Activated T-helper 9 cell treated with anti-CD3 and anti-CD28 coated beads, Interleukin-2, amount 50 U/mL, for 16 hours (primary cell): ENCODE measurements around the gene ADAM21.
"Not testable (repeated sequence)": the region's sequence is repeated elsewhere in the genome, so short reads cannot be mapped to it uniquely, and the experiment has no call there.

ENCODE experiments used
- DNase-seq: peaks from one replicate; pipeline ENCODE4 v3.0.0-alpha.2; 2020; ENCODE audit warnings: low read depth

The ADAM21 gene

DNA sequence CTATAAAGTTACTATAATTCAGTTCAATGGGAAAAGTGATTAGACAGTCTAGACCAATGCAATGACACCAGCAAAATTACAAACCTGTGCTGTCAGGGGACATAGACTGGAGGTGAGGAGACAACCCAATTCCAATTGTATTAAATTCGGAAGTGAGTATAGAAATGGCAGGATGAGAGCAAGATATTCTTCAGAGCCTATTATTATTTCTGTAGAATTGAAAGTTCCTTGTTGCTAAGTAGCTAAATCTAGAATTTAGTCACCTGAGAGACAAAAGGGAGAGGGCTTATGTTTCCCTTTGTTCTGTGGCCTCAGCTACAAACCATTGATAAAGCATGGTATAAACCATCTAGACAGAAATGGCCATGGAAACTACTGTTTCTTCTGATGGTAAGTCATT, at the start of gene ADAM21:
Gene ADAM21, plus strand, starts transcription at position 301 of the 400 bp plus-strand sequence. CDS start 5,326 bp downstream, outside the sequence.
- no peak for DNase-seq

DNA sequence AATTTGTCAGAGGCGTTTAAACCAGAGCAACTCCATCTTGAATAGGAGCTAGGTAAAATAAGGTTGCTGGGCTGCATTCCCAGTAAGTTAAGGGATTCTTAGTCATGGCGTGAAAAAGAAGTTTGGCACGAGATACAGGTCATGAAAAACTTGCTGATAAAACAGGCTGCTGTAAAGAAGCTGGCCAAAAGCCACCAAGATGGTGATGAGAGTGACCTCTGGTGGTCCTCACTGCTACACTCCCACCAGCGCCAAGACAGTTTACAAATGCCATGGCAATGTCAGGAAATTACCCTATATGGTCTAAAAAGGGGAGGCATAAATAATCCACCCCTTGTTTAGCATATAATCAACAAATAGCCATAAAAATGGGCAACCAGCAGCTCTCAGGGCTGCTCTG, 48.6 kb upstream of the ADAM21 start:
- DNase-seq, result not testable (repeated sequence)

DNA sequence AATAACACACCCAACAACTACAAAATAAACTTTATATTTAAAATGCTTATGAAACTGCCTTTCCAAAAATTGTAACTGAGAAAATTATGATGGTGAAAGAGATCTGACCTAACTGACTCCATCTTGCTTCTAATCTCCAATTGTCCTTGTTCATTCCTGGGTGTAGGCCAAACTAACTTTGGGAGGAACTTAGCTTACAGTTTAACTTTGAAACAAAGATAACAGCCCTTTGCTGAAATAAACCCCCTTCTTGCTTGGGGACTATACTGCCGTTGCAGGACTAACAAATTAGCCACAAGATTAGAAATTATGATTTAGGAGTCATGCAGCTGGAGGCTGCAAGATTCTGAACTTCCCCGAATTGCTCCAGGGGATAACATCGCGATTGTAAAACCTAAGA, 45.8 kb upstream of the ADAM21 start:
- not testable (repeated sequence) for DNase-seq

DNA sequence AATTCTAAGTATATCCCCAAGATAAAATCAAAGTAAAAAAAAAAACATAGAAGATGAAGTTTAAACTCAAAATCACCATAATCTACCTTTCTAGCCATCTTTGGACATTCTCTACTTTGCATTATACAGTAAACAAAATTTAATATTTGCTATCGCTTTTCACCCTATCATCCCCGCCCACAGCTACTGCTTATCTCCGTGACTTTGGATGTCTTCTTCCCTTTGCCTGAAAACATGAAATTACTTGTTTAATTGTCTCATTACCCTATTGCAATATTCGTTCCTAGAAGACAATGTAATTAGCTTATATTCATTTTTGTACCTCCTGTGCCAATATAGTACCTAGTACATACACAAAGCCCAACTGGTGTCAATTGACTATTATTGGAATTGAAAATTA, 44.4 kb upstream of the ADAM21 start:
- DNase-seq, result no peak

DNA sequence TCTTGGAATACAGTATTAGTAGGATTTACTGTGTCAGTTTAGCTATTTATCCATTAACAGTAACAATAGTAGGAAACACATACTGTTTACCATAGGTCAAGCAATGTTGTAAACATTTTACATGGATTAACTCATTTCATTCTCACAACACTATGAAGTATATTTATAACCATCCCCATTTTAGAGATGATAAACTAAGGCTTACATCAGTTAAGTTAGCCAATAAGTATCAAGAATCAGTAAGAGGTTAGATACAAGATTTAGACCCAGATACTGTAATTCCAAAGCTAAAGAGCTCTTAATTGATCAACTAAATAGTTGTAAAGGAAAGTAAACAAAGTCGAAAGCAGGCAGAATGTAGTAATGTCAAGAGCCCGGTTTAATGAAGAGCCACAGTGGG, 36.2 kb upstream of the ADAM21 start:
- DNase-seq, result no peak

DNA sequence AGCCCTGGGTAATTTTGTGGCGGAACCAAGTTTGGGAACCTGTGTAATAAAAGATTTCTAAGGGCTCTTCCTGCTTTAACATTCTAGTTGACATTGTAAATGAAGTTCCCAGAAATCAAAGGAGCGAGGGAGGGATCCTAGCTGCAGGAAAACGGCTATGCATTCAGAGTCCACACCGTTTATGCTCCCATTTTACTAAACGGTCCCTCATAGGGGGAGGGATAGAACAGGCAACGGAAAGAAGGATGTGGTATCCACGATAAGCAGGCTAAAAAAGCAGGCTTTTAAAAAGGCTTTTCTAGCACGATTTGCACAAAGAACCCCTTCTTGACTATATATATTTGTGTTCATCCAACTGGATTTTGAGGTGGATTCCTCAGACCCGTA, 35.6 kb upstream of the ADAM21 start:
- no peak for DNase-seq

DNA sequence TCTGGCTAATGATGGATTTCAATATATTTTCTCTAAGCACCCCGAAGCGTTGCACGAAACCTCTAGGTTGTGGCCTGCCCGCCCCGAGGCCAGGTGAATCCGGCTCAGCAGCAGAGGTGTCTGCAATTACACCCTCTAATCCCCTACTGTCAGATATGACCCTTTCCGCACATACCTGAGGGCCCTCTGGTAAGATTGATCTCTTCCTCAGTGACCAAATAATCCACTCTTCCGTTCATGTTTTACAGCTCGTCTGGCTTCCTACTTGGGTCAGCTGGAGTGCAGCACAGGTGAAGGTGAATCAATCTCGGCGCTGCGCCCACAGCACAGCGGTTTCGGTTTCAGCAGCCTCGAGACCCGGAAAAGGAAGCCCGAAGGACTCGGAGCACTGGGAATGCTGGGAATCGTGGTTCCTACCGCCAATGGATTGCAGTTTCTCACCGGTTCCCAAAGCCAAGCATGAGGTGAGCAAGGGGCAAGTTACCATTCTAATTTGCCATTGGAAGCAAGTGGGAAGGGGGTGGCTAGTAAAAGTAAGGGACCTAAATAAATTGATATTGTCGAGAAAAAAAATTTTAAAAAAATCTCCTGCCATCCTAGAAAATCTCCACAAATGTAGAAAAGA, 35.1 kb upstream of the ADAM21 start, which contains the start of gene SYNJ2BP:
Gene SYNJ2BP, minus strand, starts transcription at position 366 of the 625 bp plus-strand sequence. Its CDS starts 127 bp downstream, at position 239.
- peak; percentile 34 for DNase-seq

DNA sequence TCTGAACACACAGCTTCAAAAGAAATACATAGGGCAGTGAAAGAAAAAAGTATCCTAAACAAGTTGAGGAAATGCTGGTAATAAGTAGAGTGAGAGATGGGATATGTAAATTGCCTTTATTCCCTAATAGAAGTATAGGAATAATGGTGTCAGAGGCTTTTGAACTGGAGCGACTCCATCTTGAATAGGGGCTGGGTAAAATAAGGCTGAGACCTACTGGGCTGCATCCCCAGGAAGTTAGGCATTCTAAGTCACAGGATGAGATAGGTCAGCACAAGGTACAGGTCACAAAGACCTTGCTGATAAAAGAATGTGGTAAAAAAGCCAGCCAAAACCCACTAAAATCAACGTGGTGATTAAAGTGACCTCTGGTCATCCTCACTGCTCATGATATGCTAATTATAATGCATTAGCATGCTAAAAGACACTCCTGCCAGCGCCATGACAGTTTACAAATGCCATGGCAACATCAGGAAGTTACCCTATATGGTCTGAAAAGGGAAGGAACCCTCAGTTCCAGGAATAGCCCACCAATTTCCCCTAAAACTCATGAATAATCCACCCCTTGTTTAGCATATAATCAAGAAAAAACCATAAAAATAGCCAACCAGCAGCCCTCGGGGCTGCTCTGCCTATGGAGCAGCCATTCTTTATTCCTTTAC, 32.6 kb upstream of the ADAM21 start:
- not testable (repeated sequence) for DNase-seq

DNA sequence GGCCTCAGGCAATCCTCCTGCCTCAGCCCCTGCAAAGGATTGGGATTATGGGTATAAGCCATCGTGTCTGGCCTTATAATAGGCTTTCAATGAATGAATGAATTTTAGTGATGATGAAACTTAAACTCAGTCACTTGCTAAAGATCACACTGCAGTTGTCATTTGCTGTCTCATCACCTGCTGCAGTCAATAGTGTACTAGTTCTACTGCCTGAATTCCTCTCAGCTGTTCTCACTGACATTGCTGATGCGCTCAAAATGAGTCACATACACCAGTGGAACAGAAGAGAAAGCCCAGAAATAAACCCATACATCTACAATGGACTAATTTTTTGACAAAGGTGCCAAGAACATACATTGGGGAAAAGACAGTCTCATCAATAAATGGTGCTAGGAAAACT, 29.4 kb upstream of the ADAM21 start:
- no peak for DNase-seq

DNA sequence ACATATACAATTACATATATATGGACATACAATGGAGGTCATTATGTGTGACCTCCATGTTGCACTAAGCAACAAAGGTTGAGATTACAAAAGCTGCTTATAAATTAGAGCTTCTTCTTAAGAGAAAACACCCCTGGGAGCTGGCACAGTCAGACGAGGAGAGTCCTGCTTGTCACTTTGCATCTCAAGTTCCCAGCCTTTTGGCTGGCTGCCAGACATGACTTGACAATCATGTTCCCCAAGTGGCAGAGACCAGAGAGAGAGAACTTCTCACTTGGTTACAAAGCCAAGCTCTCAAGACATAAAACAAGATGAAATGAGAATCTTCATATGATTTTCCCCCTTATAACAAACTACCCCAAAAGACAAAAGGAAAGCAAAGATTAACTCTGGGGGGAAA, 26.6 kb upstream of the ADAM21 start:
- no peak for DNase-seq

DNA sequence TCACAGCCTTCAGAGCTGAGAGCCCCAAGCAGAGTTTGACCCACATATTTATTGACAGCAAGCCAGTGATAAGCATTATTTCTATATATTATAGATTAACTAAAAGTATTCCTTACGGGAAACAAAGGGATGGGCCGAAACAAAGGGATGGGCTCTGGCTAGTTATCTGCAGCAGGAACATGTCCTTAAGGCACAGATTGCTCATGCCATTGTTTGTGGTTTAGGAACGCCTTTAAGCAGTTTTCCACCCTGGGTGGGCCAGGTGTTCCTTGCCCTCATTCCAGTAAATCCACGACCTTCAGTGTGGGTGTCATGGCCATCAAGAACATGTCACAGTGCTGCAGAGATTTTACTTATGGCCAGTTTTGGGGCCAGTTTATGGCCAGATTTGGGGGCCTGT, 25.4 kb upstream of the ADAM21 start:
- DNase-seq, result not testable (repeated sequence)

DNA sequence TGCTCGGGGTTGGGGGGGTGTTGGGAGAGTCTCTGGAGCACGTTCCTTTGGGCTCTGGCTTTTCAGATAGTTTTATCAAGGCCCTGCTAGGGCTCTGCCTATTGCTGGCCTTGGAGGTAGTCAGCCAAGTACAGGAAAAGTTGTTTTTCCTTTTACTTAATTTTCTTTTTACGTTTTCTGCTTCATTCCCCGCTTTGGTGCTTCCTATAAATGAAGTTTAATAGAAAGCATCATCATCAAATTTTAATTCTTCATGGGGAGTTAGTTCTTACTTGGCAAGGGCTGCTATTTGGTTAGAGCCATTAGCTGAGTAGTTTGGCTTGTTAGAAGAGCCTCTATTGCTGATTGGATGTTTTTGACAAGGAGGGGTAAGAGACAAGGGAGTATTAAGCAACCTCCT, 15.1 kb upstream of the ADAM21 start:
- no peak for DNase-seq

DNA sequence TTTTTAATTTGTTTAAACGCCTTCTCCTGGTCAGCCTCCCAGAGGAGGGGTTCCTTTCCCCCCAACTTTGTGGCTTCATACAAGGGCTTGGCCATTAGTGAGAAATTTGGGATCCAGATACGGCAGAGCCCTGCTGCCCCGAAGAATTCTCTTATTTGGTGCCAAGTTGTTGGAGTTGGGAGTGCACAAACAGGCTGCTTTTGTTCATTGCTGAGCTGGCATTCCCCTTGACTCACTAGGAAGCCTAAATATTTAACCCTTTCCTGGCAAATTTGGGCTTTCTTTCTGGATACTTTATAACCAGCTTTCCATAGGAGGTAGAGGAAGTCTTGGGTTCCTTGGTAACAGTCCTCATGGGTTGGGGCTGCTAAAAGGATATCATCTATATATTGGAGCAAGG, 10.3 kb upstream of the ADAM21 start:
- DNase-seq, result no peak

DNA sequence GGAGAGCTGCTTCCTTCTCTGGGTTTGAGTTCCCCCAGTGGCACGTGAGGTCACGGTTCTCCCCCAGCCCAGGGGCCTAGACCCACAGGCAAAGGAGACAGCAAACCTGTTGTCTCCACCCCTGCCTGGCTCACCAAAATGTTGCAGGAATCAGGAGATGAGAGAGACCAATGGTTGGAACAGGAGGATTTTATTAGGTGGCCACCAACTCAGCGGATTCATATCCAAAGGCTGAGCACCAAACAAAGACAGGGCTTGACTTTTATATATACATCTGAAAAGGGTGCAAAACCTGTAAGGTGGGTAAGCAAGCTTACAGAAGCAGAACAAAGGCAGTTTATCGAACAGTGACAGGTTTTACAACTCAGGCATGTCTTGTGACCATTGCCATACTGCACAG, 9.2 kb upstream of the ADAM21 start:
- DNase-seq, result no peak

DNA sequence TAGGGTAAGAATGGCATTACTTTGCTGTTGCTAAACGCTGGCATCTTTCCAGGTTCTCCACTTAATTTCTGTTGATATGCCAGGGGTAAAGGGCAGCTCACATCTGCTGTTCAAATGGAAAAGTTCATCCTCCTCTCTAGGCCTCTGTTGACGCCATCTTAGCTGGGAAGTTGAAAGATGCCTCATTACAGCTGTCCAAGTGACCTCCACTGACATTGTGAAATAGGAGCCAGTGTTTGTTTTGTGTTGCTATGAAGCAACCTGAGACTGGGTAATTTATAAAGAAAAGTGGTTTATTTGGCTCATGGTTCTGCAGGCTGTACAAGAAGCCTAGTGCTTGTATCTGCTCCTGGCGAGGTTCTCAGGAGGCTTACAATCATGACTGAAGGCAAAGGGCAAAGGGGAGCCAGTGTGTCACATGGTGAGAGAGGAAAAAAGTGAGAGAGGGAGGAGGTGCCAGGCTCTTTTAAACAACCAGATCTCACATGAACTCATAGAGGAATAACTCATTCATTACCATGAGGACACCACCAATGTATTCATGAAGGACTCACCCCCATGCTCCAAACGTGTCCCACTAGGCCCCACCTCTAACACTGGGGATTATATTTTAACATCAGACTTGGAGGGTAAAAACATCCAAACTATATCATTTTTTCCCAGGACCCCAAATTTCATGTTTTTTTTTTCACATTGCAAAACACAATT, 3.2 kb upstream of the ADAM21 start:
- no peak for DNase-seq

DNA sequence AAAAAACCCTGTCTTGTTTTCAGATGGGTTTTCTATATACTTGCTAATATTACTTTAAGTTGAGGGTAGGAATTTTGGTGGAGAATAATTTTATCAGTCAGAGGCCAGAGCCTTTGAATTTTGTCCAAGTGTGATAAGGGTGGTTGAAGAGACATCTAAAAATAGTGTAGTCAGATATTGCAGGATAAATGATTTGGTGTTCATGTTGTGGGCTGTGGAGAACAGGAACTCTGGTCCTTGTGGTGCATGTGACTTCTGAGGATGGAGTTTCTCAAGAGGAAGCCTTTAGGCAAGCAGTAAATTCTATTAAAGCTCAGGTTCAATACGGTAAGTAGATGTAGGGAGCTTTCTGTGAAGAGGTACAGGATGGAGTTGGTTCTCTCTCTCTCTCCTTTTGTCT, 2.8 kb downstream of the ADAM21 start:
- DNase-seq, result no peak

DNA sequence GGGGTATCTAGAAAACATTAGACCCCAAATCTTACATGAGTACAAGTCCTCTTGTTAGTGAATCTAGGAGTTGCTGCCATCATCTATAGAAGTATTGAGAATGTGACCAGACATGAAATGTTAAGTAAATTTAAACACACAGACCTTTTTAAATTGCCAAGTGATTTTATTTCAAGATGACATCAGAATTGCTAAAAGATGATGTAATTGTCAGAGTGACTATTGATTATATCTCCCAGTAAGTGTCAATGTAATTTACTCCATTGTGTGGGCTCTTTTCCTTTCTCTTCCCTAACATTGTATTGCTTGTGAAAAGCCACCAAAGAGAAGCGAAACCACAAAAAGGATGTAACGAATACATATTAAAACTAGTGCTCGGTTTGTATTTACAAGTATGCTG, 16.8 kb downstream of the ADAM21 start:
- DNase-seq, result no peak

DNA sequence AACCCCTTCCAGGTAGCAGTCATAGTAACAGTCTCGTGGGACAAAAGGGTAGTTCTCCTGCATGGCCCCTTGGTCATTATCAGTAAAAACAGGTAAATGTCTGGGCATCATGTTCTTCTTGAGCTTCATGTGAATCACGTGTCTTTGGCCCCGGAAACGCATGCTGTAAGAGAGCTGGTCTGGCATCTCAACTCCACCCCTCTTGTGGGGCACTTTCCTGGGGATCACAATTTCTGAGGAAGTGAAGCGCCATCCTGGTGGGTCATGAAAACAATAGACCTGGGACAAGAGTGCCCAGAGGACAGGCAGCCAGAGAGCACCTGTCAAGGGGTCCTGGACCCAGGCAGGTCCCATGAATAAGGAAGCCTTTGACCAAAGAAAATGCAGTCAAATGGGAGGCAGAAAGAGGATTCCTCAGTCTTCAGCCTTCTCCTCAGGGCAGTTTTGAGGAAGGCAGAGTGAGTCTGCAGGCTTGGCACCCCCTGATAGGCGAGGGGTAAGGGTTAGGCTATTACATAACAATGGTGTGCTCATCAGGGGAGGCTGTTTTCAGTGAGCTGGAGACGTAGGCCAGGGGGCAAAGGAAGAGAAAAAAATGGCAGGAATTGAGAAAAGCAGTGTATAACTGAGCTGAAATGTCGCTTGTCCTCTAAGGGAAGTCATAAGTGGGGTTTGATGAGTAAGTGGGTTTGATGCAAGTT, 19.0 kb downstream of the ADAM21 start:
- not testable (repeated sequence) for DNase-seq

DNA sequence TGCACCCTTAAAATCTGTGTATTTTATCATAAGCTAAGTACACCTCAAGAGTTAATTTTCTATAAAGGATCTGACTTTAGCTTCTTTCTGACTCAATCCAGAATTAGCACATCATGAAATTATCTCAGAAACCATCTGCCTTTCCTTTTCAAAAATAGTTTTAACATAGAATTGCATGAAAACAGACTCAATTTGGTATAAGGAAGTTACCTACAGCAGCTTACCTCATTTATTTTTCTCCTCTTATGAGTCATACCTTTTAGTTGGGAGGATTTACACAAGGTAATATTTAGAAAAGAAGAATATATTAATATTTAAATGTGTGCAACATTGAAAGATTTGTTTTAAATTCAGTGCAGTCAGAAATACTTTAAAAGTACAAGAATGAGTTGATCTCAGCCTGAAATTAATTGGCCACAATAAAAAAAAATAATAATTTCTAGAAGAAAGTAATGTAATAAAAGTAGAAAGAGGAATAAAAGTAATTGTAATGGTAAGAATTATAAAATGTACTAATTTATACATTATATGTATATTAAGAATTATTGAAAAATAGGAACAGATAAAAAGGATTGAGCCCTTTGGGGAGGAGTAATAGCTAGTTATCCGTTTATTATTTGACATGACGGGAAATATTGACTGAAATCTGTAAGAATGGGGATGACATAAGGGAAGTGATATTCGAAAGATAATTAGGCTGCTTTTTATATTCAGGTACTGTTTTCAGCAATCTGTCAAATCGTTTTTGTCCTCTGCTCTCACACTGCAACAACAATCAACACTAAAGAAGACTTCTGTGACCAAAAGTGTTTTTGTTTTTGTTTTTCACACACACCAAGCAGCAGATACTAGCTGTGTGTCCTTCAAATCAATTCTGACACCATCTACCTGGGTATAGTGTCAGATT, 20.5 kb downstream of the ADAM21 start:
- no peak for DNase-seq

DNA sequence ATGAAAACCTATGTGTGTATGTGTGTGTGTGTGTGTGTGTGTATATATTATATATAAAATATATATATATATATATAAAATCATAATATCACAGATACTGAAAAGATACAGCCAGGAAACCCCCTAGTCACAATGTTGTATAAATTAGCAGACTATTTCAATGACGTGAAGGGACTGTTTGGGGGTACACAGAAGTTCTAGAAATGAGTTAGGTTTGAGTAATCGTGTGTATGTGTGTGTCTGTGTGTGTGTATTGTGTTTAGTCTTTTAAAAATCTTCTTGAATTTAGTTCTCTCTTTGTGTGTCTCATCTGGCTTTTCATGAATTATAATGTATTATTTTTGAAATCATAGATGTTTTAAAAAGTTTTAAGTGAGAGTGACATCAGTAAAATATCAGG, 21.9 kb downstream of the ADAM21 start:
- DNase-seq, result no peak

DNA sequence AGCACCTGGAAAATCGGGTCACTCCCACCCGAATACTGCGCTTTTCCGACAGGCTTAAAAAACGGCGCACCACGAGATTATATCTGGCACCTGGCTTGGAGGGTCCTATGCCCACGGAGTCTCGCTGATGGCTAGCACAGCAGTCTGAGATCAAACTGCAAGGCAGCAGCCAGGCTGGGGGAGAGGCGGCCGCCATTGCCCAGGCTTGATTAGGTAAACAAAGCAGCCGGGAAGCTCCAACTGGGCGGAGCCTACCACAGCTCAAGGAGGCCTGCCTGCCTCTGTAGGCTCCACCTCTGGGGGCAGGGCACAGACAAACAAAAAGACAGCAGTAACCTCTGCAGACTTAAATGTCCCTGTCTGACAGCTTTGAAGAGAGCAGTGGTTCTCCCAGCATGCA, 23.5 kb downstream of the ADAM21 start:
- not testable (repeated sequence) for DNase-seq
